Measurements from ENCODE around the gene ZNF496. TPM values are rescaled to one million over a fixed set of nuclear protein-coding genes. Genes with fewer than 3 reads are reported as not detected.

ZNF496 gene
- total RNA-seq, 1 donor from 2014 or later, result 30.3 TPM

DNA sequence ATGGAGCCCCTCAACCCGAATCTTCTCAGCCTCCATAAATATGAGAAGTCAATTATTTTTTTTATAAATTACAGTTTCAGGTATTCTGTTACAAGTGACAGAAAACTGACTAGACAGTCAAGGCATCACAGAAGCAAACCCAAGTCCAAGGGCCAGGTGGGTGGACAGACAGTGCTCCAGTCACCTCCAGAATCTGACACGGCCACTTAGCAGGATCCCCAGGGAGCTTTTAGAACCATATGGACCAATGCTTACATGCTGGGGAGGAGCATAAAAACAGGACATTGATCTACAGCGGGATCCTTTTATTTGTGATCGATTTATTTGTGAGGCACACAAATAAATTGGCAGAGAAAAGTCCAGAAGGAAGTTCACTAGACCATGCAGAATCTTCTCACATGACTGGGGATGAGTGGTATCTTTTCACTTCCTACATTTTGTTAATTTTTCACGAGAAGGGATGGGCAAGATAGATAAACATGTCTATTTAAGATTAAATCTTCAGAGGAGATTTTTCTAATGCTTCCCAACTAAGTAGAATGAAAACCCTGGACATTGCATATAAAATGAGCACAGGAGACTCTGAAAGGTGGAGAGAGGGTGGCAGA lies 15.0 kb downstream of the ZNF496 start:
- peaks cover 10% of the 10 kb centered on the region for H3K4me1 Mint-ChIP-seq (ENCODE audit: low read depth, unreplicated experiment)
- H3K9ac ChIP-seq (ENCODE audit: low read length), result no peak overlapping the region
- H3K9me3 ChIP-seq (ENCODE audit: insufficient read depth, low read depth, low read length), result no peaks in the 10 kb centered on the region
- peaks cover 12% of the 10 kb centered on the region for H3K36me3 Mint-ChIP-seq (ENCODE audit: low read depth, unreplicated experiment)
- no peak overlapping the region for H3K4me3 Mint-ChIP-seq (ENCODE audit: unreplicated experiment)
- H3K79me2 ChIP-seq (ENCODE audit: insufficient read depth, low read length), result no peaks in the 10 kb centered on the region
- H3K36me3 ChIP-seq (ENCODE audit: insufficient read depth, low read length), result peaks cover 24% of the 10 kb centered on the region
- no peak overlapping the region for H2AFZ ChIP-seq (ENCODE audit: low read depth, low read length)
- no peak overlapping the region for H3K4me2 ChIP-seq (ENCODE audit: low read length)
- H3K27me3 Mint-ChIP-seq (ENCODE audit: low read depth, unreplicated experiment), result no peaks in the 10 kb centered on the region
- FAIRE-seq, result no peak
- H3K4me1 ChIP-seq (ENCODE audit: insufficient read depth, low read length), result peaks cover 4% of the 10 kb centered on the region
- H3K4me3 ChIP-seq (ENCODE audit: insufficient read depth, low read depth, low read length), result no peak overlapping the region
- H3K27ac Mint-ChIP-seq (ENCODE audit: unreplicated experiment), result no peak overlapping the region
- H3K27me3 ChIP-seq (ENCODE audit: insufficient read depth, low read length), result no peaks in the 10 kb centered on the region
- H3K9me3 Mint-ChIP-seq (ENCODE audit: unreplicated experiment), result peaks cover 1% of the 10 kb centered on the region
- H4K20me1 ChIP-seq (ENCODE audit: insufficient read depth, low read length), result peaks cover 3% of the 10 kb centered on the region
- DNase-seq (ENCODE audit: low read depth), result no peak
- TF ChIP-seq EZH2 (IDR thresholded peaks at IDR 0.05; ENCODE audit: insufficient read depth, low read length), result no peak
- TF ChIP-seq, protein P1, sequence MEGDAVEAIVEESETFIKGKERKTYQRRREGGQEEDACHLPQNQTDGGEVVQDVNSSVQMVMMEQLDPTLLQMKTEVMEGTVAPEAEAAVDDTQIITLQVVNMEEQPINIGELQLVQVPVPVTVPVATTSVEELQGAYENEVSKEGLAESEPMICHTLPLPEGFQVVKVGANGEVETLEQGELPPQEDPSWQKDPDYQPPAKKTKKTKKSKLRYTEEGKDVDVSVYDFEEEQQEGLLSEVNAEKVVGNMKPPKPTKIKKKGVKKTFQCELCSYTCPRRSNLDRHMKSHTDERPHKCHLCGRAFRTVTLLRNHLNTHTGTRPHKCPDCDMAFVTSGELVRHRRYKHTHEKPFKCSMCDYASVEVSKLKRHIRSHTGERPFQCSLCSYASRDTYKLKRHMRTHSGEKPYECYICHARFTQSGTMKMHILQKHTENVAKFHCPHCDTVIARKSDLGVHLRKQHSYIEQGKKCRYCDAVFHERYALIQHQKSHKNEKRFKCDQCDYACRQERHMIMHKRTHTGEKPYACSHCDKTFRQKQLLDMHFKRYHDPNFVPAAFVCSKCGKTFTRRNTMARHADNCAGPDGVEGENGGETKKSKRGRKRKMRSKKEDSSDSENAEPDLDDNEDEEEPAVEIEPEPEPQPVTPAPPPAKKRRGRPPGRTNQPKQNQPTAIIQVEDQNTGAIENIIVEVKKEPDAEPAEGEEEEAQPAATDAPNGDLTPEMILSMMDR (IDR thresholded peaks at IDR 0.05; ENCODE audit: insufficient read depth, low read depth, low read length), result no peak
- H3K27ac ChIP-seq (ENCODE audit: low read depth, low read length), result no peak overlapping the region

DNA sequence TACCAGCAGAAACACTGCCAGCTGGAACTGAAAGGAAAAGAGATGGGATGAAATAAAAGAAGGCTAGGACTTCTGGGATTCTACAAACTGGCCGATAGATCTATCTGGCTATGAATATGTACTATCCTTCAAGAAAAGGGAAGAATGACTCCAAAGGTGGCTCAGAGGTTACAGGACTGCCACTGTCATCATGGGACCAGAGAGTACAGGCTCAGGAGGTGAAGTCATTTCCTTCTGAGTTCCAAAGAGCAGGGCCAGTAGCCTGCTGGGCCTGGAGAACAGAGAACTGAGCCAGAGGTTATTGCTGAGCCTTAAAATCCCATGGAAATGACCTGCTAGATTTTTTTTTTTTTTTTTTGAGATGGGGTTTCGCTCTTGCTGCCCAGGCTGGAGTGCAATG lies 27.6 kb downstream of the ZNF496 start:
- Histone ChIP-seq H3K4me2 (ENCODE audit: low read length) (no peak overlapping the region), H3K27ac (ENCODE audit: low read depth, low read length) (no peak overlapping the region), H3K27me3 (ENCODE audit: insufficient read depth, low read length) (no peaks in the 10 kb centered on the region), H2AFZ (ENCODE audit: low read depth, low read length) (no peak overlapping the region), H3K79me2 (ENCODE audit: insufficient read depth, low read length) (no peaks in the 10 kb centered on the region), H3K9ac (ENCODE audit: low read length) (no peak overlapping the region), H3K36me3 (ENCODE audit: insufficient read depth, low read length) (peaks cover 41% of the 10 kb centered on the region), H3K4me3 (ENCODE audit: insufficient read depth, low read depth, low read length) (no peak overlapping the region), H3K4me1 (ENCODE audit: insufficient read depth, low read length) (no peaks in the 10 kb centered on the region), H4K20me1 (ENCODE audit: insufficient read depth, low read length) (no peaks in the 10 kb centered on the region), H3K9me3 (ENCODE audit: insufficient read depth, low read depth, low read length) (peaks cover 8% of the 10 kb centered on the region)
- no peaks in the 10 kb centered on the region for H3K27me3 Mint-ChIP-seq (ENCODE audit: low read depth, unreplicated experiment)
- FAIRE-seq (no peak), DNase-seq (ENCODE audit: low read depth) (no peak)
- peaks cover 4% of the 10 kb centered on the region for H3K4me1 Mint-ChIP-seq (ENCODE audit: low read depth, unreplicated experiment)
- no peaks in the 10 kb centered on the region for H3K9me3 Mint-ChIP-seq (ENCODE audit: unreplicated experiment)
- no peak overlapping the region for H3K27ac Mint-ChIP-seq (ENCODE audit: unreplicated experiment)
- no peak overlapping the region for H3K4me3 Mint-ChIP-seq (ENCODE audit: unreplicated experiment)
- peaks cover 52% of the 10 kb centered on the region for H3K36me3 Mint-ChIP-seq (ENCODE audit: low read depth, unreplicated experiment)
- TF ChIP-seq EZH2 (IDR thresholded peaks at IDR 0.05; ENCODE audit: insufficient read depth, low read length), result no peak
- TF ChIP-seq, protein P1 (IDR thresholded peaks at IDR 0.05; ENCODE audit: insufficient read depth, low read depth, low read length), result no peak

GRCh38 chr1:247303216-247303615 lies 28.5 kb downstream of the ZNF496 start:
- Histone ChIP-seq H2AFZ (ENCODE audit: low read depth, low read length) (no peak overlapping the region), H3K9ac (ENCODE audit: low read length) (no peak overlapping the region), H3K4me2 (ENCODE audit: low read length) (no peak overlapping the region), H3K79me2 (ENCODE audit: insufficient read depth, low read length) (no peaks in the 10 kb centered on the region), H3K27me3 (ENCODE audit: insufficient read depth, low read length) (no peaks in the 10 kb centered on the region), H3K9me3 (ENCODE audit: insufficient read depth, low read depth, low read length) (peaks cover 8% of the 10 kb centered on the region), H3K4me3 (ENCODE audit: insufficient read depth, low read depth, low read length) (no peak overlapping the region), H3K4me1 (ENCODE audit: insufficient read depth, low read length) (no peaks in the 10 kb centered on the region), H3K36me3 (ENCODE audit: insufficient read depth, low read length) (peaks cover 39% of the 10 kb centered on the region), H4K20me1 (ENCODE audit: insufficient read depth, low read length) (no peaks in the 10 kb centered on the region), H3K27ac (ENCODE audit: low read depth, low read length) (no peak overlapping the region)
- no peak overlapping the region for H3K27ac Mint-ChIP-seq (ENCODE audit: unreplicated experiment)
- H3K4me3 Mint-ChIP-seq (ENCODE audit: unreplicated experiment), result no peak overlapping the region
- H3K27me3 Mint-ChIP-seq (ENCODE audit: low read depth, unreplicated experiment), result no peaks in the 10 kb centered on the region
- TF ChIP-seq, protein P1 (IDR thresholded peaks at IDR 0.05; ENCODE audit: insufficient read depth, low read depth, low read length), result no peak
- TF ChIP-seq EZH2 (IDR thresholded peaks at IDR 0.05; ENCODE audit: insufficient read depth, low read length), result no peak
- FAIRE-seq (no peak), DNase-seq (ENCODE audit: low read depth) (no peak)
- H3K9me3 Mint-ChIP-seq (ENCODE audit: unreplicated experiment), result no peaks in the 10 kb centered on the region
- peaks cover 48% of the 10 kb centered on the region for H3K36me3 Mint-ChIP-seq (ENCODE audit: low read depth, unreplicated experiment)
- H3K4me1 Mint-ChIP-seq (ENCODE audit: low read depth, unreplicated experiment), result peaks cover 10% of the 10 kb centered on the region
